Trophoblast cell (in vitro differentiated cells and primary cell): ENCODE results near the gene NDC80.

ENCODE experiments used
- DNase-seq, 2 donors: peaks; one replicate each; pipeline ENCODE4 v3.0.0-alpha.2; 2016
- H2AFZ ChIP-seq: 2 replicates; pipeline ENCODE4 v1.6.1; 2013; ENCODE audit warnings: low read length, moderate library complexity, mild to moderate bottlenecking; ENCODE audit not compliant: insufficient read depth, poor library complexity
- H2AK5ac ChIP-seq: 2 replicates; pipeline ENCODE4 v1.6.1; 2013; ENCODE audit warnings: mild to moderate bottlenecking, low read length
- H2BK120ac ChIP-seq: 2 replicates; pipeline ENCODE4 v1.6.1; 2013; ENCODE audit warnings: low read length, mild to moderate bottlenecking, moderate library complexity; ENCODE audit not compliant: insufficient read depth, poor library complexity
- H2BK12ac ChIP-seq: 2 replicates; pipeline ENCODE4 v1.6.1; 2013; ENCODE audit warnings: mild to moderate bottlenecking, low read length, moderate library complexity
- H2BK5ac ChIP-seq: 2 replicates; pipeline ENCODE4 v1.6.1; 2013; ENCODE audit warnings: low read length, low read depth, moderate library complexity, mild to moderate bottlenecking; ENCODE audit not compliant: poor library complexity
- H3K14ac ChIP-seq: 2 replicates; pipeline ENCODE4 v1.6.1; 2013; ENCODE audit warnings: mild to moderate bottlenecking, low read length
- H3K18ac ChIP-seq: 2 replicates; pipeline ENCODE4 v1.6.1; 2013; ENCODE audit warnings: mild to moderate bottlenecking, low read length
- H3K23ac ChIP-seq: 2 replicates; pipeline ENCODE4 v1.6.1; 2013; ENCODE audit warnings: low read length
- H3K27ac ChIP-seq: 2 replicates; pipeline ENCODE4 v1.5.1; 2013; ENCODE audit warnings: low read depth, mild to moderate bottlenecking, inconsistent platforms, low read length, moderate library complexity
- H3K27me3 ChIP-seq: 2 replicates; pipeline ENCODE4 v1.6.1; 2013; ENCODE audit warnings: inconsistent platforms, mild to moderate bottlenecking, low read length, moderate library complexity; ENCODE audit not compliant: insufficient read depth
- H3K36me3 ChIP-seq, 2 experiments: 1 replicate in 1 of 2; 2 replicates in 1 of 2; pipeline ENCODE4 v1.6.1; 2013; ENCODE audit warnings: low read length in 2 of 2, mild to moderate bottlenecking in 2 of 2, moderate library complexity in 1 of 2; ENCODE audit not compliant: insufficient read depth in 2 of 2, control insufficient read depth in 1 of 2
- H3K4ac ChIP-seq: 2 replicates; pipeline ENCODE4 v1.6.1; 2013; ENCODE audit warnings: low read depth, mild to moderate bottlenecking, low read length, moderate library complexity
- H3K4me1 ChIP-seq, 2 experiments: 1 replicate in 1 of 2; 2 replicates in 1 of 2; pipeline ENCODE4 v1.6.1; 2013; ENCODE audit warnings: low read length in 2 of 2, mild to moderate bottlenecking in 2 of 2, moderate library complexity in 1 of 2; ENCODE audit not compliant: insufficient read depth in 2 of 2, control insufficient read depth in 1 of 2
- H3K4me2 ChIP-seq: 2 replicates; pipeline ENCODE4 v1.6.1; 2013; ENCODE audit warnings: inconsistent platforms, mild to moderate bottlenecking, low read length, moderate library complexity
- H3K4me3 ChIP-seq: 2 replicates; pipeline ENCODE4 v1.5.1; 2013; ENCODE audit warnings: mild to moderate bottlenecking, low read depth, low read length, inconsistent platforms
- H3K79me1 ChIP-seq: one replicate; pipeline ENCODE4 v1.6.1; 2013; ENCODE audit warnings: low read length
- H3K79me2 ChIP-seq: 2 replicates; pipeline ENCODE4 v1.6.1; 2013; ENCODE audit warnings: low read length, mild to moderate bottlenecking; ENCODE audit not compliant: control insufficient read depth, insufficient read depth, poor library complexity
- H3K9ac ChIP-seq: 2 replicates; pipeline ENCODE4 v1.6.1; 2013; ENCODE audit warnings: mild to moderate bottlenecking, low read length
- H3K9me3 ChIP-seq: 2 replicates; pipeline ENCODE4 v1.6.1; 2013; ENCODE audit warnings: low read depth, mild to moderate bottlenecking, control low read depth, inconsistent platforms, low read length; ENCODE audit not compliant: insufficient read depth
- H4K12ac ChIP-seq: 2 replicates; pipeline ENCODE4 v1.6.1; 2013; ENCODE audit warnings: low read depth, mild to moderate bottlenecking, low read length, moderate library complexity
- H4K8ac ChIP-seq: 2 replicates; pipeline ENCODE4 v1.6.1; 2013; ENCODE audit warnings: low read depth, mild to moderate bottlenecking, low read length, moderate library complexity
- H4K91ac ChIP-seq: one replicate; pipeline ENCODE4 v1.6.1; 2013; ENCODE audit warnings: low read depth, mild to moderate bottlenecking, low read length, moderate library complexity
- WGBS: extraction: QIAGEN DNeasy Blood & Tissue Kit; methylation state at CpG from one replicate; pipeline ENCODE4 v1.1.7; 2013; ENCODE audit warnings: missing lambda C conversion rate; ENCODE audit not compliant: insufficient read length, insufficient coverage; ENCODE audit errors: extremely low coverage; 5-methylcytosine and 5-hydroxymethylcytosine counted together

Gene NDC80

DNA sequence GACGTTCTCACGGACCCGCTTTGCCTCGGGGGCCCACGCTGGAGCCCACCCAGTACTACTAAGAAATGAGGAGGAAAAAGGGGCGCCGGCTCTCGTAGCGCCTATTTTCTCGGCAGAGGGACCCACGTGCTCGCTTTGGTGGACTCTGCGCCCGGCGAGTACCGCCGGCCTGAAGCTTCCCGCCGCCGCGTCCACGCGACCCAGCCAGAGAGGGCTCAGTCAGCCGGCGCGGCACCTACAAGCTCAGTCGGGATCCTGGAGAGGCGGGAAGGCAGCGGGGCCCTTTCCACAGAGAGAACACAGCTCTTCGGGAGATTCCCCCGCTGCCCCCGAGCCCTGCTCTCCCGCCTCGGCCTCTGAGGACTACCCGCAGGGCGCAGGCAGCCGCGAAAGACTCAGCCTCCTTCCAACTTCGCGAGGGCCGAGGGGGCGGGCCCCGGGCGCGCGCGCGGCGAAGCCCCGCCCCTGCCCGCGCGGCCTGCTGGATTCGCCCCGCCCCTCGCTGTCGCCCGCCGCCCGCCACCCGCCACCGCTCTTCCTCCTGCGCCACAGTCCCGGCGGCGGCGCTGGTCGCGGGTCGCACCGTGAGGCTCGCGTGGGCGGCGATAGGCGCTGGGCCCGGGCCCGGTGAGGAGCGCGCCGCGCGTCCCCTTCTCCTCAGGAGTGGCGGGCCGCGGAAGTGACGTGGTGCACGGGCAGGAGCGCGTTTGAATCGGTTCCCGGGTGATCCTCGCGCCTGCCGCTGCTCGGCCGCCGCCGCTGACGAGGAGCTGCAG, 84.0 kb downstream of the NDC80 start, which contains the start of gene SMCHD1:
TSS of gene SMCHD1 (plus strand) at position 549 of the 776 bp plus-strand sequence. CDS start 350 bp downstream, outside the sequence.
- peak within 1 kb of the TSS; percentile 70 for H2BK120ac ChIP-seq
- no peak within 1 kb of the TSS for H2AK5ac ChIP-seq
- no CpG with 5 or more reads among the region's 100 CpGs for WGBS
- peaks cover 0 to 2% of the 10 kb centered on the region in 2 experiments for H3K36me3 ChIP-seq
- peak within 1 kb of the TSS; percentile 78 for H3K14ac ChIP-seq
- peaks cover 23% of the 10 kb centered on the region for H3K79me2 ChIP-seq
- peak within 1 kb of the TSS; percentile 82 for H4K12ac ChIP-seq
- peaks cover 2% of the 10 kb centered on the region in 2 experiments for H3K4me1 ChIP-seq
- H3K4me2 ChIP-seq, result peak within 1 kb of the TSS; percentile 96
- no peaks in the 10 kb centered on the region for H3K9me3 ChIP-seq
- H3K9ac ChIP-seq, result peak within 1 kb of the TSS; percentile 87
- H2BK12ac ChIP-seq, result no peak within 1 kb of the TSS
- no peaks in the 10 kb centered on the region for H3K27me3 ChIP-seq
- no peak within 1 kb of the TSS for H3K23ac ChIP-seq
- peak; percentile 79 to 89 for DNase-seq
- peak within 1 kb of the TSS; percentile 99 for H3K4me3 ChIP-seq
- H3K27ac ChIP-seq, result peak within 1 kb of the TSS; percentile 92
- H2AFZ ChIP-seq, result peak within 1 kb of the TSS; percentile 47
- H3K4ac ChIP-seq, result peak within 1 kb of the TSS; percentile 78
- H3K79me1 ChIP-seq, result peaks cover 16% of the 10 kb centered on the region
- peak within 1 kb of the TSS; percentile 73 for H3K18ac ChIP-seq
- peak within 1 kb of the TSS; percentile 79 for H4K8ac ChIP-seq
- H4K91ac ChIP-seq, result peak within 1 kb of the TSS; percentile 89
- H2BK5ac ChIP-seq, result peak within 1 kb of the TSS; percentile 44

DNA sequence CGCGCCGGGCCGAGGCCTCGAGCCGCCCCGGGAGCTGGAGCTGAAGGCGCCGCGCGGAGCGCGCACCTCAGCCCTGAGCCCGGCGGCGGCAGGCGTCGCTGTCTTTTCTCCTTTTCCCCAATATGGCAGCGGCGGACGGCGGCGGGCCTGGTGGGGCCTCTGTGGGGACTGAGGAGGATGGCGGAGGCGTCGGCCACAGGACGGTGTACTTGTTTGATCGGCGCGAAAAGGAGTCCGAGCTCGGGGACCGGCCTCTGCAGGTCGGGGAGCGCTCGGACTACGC, 84.5 kb downstream of the NDC80 start:
- WGBS, result no CpG with 5 or more reads among the region's 37 CpGs
- peak overlapping the region; percentile 99 for H3K4me3 ChIP-seq
- peaks cover 2% of the 10 kb centered on the region in 2 experiments for H3K4me1 ChIP-seq

DNA sequence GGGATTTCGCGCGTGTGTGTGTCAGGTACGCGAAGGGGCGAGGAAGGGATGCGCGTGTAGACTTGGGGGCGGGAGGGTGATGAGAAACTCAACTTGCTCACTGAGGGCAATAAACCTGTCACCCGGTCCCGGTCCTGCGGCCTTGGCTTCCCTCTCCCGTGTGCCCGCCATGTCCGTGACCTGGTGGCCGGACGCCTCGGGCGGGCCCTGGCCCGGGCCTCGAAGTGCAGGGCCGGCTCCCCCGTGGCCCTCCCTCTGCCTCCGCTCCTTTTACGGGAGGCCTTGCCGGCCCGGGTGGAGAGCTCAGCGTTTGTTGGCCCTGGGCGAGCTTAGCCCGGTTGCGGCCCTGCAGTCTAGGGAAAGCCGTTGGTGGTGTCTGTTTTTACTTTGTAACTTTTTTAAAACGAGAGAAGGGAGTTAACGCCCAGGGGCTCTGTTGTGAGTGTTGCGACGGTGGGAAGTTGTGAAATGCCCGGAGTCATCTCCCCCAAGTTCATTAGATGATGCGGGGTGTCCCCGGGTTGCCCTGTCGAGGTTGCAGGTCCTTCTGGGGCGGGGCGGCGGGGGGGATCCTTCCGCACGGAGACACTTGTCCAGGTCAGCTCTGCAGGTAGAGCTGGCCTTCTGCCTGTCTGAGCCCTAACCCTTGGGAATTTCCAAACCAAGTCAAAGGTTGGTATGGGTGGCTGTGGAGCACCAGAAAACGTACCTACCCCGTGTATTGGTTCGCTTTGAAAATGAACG, 85.1 kb downstream of the NDC80 start:
- H3K4me2 ChIP-seq, result peak overlapping the region; percentile 68
- peaks cover 16% of the 10 kb centered on the region for H3K79me1 ChIP-seq
- H3K79me2 ChIP-seq, result peaks cover 25% of the 10 kb centered on the region
- peak overlapping the region; percentile 89 for H4K91ac ChIP-seq
- peak overlapping the region; percentile 99 for H3K4me3 ChIP-seq
- no peak overlapping the region for H2BK12ac ChIP-seq
- H3K14ac ChIP-seq, result peak overlapping the region; percentile 68
- H3K27me3 ChIP-seq, result no peaks in the 10 kb centered on the region
- peak overlapping the region; percentile 78 for H3K4ac ChIP-seq
- WGBS, result no CpG with 5 or more reads among the region's 49 CpGs
- H2BK120ac ChIP-seq, result peak overlapping the region; percentile 39
- peak overlapping the region; percentile 24 for H4K12ac ChIP-seq
- H3K27ac ChIP-seq, result peak overlapping the region; percentile 92
- peak overlapping the region; percentile 17 for H2BK5ac ChIP-seq
- no peak overlapping the region for H3K23ac ChIP-seq
- H3K4me1 ChIP-seq, result peaks cover 2% of the 10 kb centered on the region in 2 experiments
- peak overlapping the region; percentile 60 for H3K18ac ChIP-seq
- H2AK5ac ChIP-seq, result no peak overlapping the region
- peak overlapping the region; percentile 42 for H2AFZ ChIP-seq
- peak; percentile 36 to 61 for DNase-seq
- H3K9me3 ChIP-seq, result no peaks in the 10 kb centered on the region
- H3K36me3 ChIP-seq, result peaks cover 0 to 4% of the 10 kb centered on the region in 2 experiments
- peak overlapping the region; percentile 62 for H3K9ac ChIP-seq
- peak overlapping the region; percentile 64 for H4K8ac ChIP-seq

More for the DNA sequence above, 84.5 kb downstream of the NDC80 start:
- peak overlapping the region; percentile 24 for H4K12ac ChIP-seq
- H3K4ac ChIP-seq, result peak overlapping the region; percentile 41
- peak overlapping the region; percentile 60 for H3K18ac ChIP-seq
- peaks cover 16% of the 10 kb centered on the region for H3K79me1 ChIP-seq
- H3K23ac ChIP-seq, result no peak overlapping the region
- H3K9me3 ChIP-seq, result no peaks in the 10 kb centered on the region
- no peaks in the 10 kb centered on the region for H3K27me3 ChIP-seq
- peak overlapping the region; percentile 64 for H4K8ac ChIP-seq
- peak overlapping the region; percentile 39 for H2BK120ac ChIP-seq
- peak overlapping the region; percentile 44 for H2BK5ac ChIP-seq
- no peak for DNase-seq
- peak overlapping the region; percentile 68 for H3K4me2 ChIP-seq
- no peak overlapping the region for H2AK5ac ChIP-seq
- H3K9ac ChIP-seq, result peak overlapping the region; percentile 8
- peak overlapping the region; percentile 42 for H2AFZ ChIP-seq
- peak overlapping the region; percentile 92 for H3K27ac ChIP-seq
- H3K36me3 ChIP-seq, result peaks cover 0 to 4% of the 10 kb centered on the region in 2 experiments
- peak overlapping the region; percentile 68 for H3K14ac ChIP-seq
- H4K91ac ChIP-seq, result peak overlapping the region; percentile 89
- H3K79me2 ChIP-seq, result peaks cover 25% of the 10 kb centered on the region
- no peak overlapping the region for H2BK12ac ChIP-seq

DNA sequence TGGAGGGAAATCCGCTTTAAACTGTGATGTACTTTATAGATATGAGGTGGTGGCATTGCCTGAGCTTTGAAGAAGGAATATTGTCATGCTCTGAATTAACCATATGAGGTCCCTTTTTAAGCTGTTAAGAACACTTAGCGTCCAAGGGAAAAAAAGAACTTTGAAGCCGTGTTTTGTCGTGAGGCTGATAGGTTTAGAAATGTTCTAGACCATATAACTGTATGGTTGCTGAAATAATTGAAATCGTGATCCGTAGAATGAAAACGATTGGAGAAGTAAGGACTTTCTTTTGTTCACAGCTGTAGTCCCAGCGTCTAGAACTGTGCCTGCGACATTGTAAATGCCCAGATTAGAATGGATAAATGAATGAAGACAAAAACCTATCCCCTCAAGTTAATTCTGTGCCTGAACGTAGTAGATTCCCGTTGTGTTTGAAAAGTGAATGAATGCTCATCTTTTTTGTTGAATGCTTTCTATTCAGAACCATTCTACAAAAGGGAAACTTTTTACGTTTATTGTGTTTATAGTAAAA, 85.7 kb downstream of the NDC80 start:
- no peak overlapping the region for H4K91ac ChIP-seq
- no peak overlapping the region for H2AK5ac ChIP-seq
- H2BK5ac ChIP-seq, result no peak overlapping the region
- no peaks in the 10 kb centered on the region for H3K9me3 ChIP-seq
- peaks cover 16% of the 10 kb centered on the region for H3K79me1 ChIP-seq
- H3K18ac ChIP-seq, result no peak overlapping the region
- no peak overlapping the region for H2BK12ac ChIP-seq
- WGBS, result no CpG with 5 or more reads among the region's 12 CpGs
- no peaks in the 10 kb centered on the region for H3K27me3 ChIP-seq
- peak overlapping the region; percentile 99 for H3K4me3 ChIP-seq
- no peak overlapping the region for H4K8ac ChIP-seq
- DNase-seq, result no peak
- peaks cover 25% of the 10 kb centered on the region for H3K79me2 ChIP-seq
- peak overlapping the region; percentile 62 for H3K9ac ChIP-seq
- H3K4me2 ChIP-seq, result peak overlapping the region; percentile 68
- no peak overlapping the region for H2AFZ ChIP-seq
- H3K23ac ChIP-seq, result no peak overlapping the region
- H3K27ac ChIP-seq, result no peak overlapping the region
- H3K4ac ChIP-seq, result peak overlapping the region; percentile 78
- H3K4me1 ChIP-seq, result peaks cover 2% of the 10 kb centered on the region in 2 experiments
- no peak overlapping the region for H2BK120ac ChIP-seq
- peaks cover 0 to 4% of the 10 kb centered on the region in 2 experiments for H3K36me3 ChIP-seq
- H3K14ac ChIP-seq, result no peak overlapping the region
- H4K12ac ChIP-seq, result no peak overlapping the region
